NCI-H1105 treated with DMSO at 0.1 percent for 48 hours (cell line): ENCODE results near the gene RPTOR.
"Not testable (repeated sequence)": the region's sequence is repeated elsewhere in the genome, so short reads cannot be mapped to it uniquely, and the experiment has no call there.

Source experiments
- DNase-seq: peaks from one replicate; lab custom pipeline; 2025; lab: John Stamatoyannopoulos, UW

Gene RPTOR, protein sequence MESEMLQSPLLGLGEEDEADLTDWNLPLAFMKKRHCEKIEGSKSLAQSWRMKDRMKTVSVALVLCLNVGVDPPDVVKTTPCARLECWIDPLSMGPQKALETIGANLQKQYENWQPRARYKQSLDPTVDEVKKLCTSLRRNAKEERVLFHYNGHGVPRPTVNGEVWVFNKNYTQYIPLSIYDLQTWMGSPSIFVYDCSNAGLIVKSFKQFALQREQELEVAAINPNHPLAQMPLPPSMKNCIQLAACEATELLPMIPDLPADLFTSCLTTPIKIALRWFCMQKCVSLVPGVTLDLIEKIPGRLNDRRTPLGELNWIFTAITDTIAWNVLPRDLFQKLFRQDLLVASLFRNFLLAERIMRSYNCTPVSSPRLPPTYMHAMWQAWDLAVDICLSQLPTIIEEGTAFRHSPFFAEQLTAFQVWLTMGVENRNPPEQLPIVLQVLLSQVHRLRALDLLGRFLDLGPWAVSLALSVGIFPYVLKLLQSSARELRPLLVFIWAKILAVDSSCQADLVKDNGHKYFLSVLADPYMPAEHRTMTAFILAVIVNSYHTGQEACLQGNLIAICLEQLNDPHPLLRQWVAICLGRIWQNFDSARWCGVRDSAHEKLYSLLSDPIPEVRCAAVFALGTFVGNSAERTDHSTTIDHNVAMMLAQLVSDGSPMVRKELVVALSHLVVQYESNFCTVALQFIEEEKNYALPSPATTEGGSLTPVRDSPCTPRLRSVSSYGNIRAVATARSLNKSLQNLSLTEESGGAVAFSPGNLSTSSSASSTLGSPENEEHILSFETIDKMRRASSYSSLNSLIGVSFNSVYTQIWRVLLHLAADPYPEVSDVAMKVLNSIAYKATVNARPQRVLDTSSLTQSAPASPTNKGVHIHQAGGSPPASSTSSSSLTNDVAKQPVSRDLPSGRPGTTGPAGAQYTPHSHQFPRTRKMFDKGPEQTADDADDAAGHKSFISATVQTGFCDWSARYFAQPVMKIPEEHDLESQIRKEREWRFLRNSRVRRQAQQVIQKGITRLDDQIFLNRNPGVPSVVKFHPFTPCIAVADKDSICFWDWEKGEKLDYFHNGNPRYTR (N-terminal part only)

DNA sequence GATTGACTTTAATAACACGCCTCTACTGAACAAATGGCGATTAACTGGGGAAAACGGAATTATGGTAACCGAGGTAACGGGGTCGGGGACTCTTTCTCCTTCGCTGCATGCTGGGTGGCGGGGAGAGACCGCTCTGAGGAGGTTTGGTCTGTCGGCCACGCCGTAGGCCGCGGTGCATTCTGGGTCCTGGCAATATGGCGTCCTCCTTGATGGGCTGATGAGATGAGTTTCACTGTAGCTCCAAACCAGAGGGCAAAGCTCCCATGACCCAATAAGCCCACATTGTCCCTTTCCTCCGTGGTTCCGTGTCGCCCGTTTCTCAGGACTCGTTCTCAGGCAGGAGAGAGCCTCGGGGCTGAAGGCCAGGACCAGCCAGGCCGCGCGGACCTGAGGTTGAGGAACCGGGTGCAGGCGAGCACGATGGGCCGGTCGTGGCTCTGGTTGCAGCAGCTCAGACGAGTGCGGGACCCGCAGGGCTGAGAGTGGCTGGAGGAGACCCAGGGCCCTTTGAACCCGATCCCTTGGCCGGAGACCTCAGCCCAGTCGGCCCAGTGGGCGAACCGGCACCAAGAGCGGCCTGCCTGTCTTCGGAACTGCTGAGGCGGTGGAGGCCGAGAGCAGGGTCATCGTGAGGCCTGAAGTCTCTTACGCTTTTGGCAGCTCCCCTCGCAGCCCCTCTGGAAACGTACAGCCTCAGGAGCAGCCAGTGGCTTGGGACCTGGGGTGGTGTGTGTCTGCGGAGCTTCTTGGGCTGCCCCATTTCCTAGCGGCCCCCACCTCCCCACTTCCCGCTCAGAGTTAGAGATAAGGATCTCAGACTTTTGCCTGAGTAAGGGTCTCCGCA, at the start of gene RPTOR:
RPTOR (plus strand) TSS at position 184 of the 844 bp plus-strand sequence. CDS start 792 bp downstream, outside the sequence.
- DNase-seq, result peak; percentile 76

GRCh38 chr17:80497726-80498241, 46.9 kb upstream of the RPTOR start:
- no peak for DNase-seq

DNA sequence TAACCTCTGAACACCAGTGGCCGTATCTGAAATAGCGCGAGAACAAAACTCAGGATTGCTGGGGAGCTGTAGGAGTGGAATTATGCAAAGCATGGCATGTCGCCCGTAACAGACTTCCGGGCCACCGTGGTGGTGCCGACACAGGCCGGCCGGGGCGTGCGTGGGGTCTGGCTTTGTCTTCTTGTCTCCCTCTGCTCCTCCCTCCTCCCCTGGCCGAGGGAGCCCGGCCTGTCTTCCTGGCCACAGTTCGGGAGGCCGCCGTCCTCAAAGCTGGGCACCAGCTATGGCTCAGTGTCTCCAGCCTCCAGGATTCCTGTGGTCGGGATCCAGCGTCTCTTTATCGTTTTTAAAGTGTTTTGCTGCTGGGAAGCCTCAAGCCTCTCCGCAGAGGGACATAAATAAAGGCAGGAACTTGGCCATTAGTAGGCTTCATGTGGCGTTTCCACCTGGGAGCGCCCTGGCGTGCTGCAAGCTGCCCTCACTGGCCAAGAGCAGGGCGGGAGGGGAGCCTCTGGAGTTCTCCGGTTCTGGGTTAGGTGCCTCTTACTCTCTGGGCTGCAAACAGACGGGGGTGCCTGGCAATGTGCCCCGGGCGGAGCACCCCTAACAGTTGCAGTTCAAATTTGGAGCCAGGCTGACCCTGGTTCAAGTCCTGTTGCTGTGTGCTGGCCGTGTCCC, 46.3 kb upstream of the RPTOR start:
- DNase-seq, result no peak

- DNase-seq, result no peak
Measured at GRCh38 chr17:80498920-80499410, 45.7 kb upstream of the RPTOR start.

GRCh38 chr17:80499560-80499959, 45.1 kb upstream of the RPTOR start:
- DNase-seq, result no peak

DNA sequence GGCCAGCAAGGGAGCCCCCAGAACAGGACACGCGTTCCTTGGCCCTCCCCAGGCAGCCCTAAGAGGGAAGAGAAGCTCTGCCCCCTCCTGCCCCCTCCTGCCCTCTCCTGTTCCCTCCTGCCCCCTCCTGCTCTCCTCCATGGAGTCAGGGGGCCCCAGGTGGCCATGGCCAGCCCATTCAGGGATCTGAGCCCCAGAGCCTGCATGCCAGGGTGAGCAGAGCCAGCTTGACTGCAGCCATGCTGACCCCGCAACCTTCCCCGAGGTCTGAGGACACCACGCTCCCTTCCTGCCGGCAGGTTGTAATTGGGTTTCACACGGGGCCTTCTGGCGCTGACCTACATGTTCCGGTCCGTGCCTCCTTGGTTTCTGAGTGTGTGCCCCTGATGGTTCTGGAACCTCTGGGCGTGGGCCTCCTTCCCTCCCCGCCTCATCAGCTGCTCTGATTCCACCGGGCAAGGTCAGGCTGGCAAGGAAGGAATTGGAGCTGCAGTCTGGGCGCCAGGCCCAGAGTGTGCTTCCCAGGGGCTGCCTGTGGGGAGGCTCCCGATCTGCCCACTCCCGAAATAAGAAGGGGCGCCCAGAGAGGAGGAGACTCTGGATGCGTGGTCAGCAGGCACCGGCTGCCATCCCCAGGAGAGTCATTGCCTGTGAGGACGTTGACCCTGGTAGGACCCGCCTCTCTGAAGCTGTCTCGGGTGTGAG, 44.5 kb upstream of the RPTOR start:
- DNase-seq, result no peak

GRCh38 chr17:80501741-80502577, 42.7 kb upstream of the RPTOR start:
- DNase-seq, result no peak

GRCh38 chr17:80502578-80502877, 42.1 kb upstream of the RPTOR start:
- DNase-seq, result no peak

DNA sequence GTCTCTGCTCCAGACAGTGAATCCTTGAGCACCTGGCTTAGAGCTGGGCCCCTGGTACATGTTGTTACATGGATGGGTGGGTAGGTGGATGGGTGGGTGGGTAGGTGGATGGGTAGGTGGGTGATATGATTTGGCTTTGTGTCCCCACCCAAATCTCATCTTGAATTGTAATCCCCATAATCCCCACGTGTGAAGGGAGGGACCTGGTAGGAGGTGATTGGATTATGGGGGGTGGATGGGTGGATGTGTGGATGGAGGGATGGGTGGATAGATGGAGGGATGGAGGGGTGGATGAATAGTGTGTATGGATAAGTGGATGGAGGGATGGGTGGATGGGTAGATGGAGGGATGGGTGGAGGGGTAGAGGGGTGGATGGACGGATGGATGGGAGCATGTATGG, 41.6 kb upstream of the RPTOR start:
- DNase-seq, result no peak

DNA sequence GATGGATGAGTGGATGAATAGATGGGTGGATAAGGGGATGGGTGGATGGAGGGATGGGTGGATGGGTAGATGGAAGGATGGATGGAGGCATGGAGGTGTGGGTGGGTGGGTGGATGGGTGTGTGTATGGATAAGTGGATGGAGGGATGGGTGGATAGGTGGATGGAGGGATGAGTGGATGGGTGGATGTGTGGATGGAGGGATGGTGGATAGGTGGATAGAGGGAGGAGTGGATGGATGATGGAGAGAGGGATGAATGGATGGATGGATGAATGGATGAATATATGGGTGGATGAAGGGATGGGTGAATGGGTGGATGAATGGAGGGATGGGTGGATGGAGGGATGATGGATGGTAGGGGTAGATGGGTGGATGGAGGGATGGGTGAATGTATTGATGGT, 40.7 kb upstream of the RPTOR start:
- no peak for DNase-seq

GRCh38 chr17:80504686-80505413, 39.8 kb upstream of the RPTOR start:
- no peak for DNase-seq

- DNase-seq, result not testable (repeated sequence)
Measured at GRCh38 chr17:80507177-80507576, 37.5 kb upstream of the RPTOR start.

- no peak for DNase-seq
Measured at GRCh38 chr17:80507965-80508364, 36.7 kb upstream of the RPTOR start.

- no peak for DNase-seq
Measured at GRCh38 chr17:80509311-80509710, 35.3 kb upstream of the RPTOR start.

DNA sequence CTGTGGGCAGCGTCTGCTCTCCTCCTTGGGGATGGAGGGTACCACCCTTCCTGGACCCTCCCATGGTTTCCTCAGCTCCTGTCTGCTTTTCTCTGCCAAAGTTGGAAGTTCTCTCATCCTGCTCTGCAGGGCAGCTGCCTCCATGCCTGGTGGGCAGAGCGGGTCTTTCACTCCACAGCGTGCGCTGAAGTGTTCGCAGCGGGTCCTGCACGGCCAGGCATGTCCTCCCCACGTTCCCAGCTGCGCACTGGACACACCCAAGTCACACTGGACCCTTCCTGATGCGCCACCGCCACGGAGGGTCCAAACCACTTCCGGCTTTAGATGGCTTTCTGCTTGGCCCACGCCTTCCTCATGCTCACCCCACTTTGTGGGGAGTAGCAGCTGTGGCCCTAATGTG, 34.5 kb upstream of the RPTOR start:
- no peak for DNase-seq

- DNase-seq, result no peak
Measured at GRCh38 chr17:80510772-80511171, 33.9 kb upstream of the RPTOR start.

GRCh38 chr17:80511222-80512180, 33.1 kb upstream of the RPTOR start:
- DNase-seq, result no peak
